ENCODE measurements around the gene PHACTR3. TPM values are rescaled to one million over a fixed set of nuclear protein-coding genes. Genes with fewer than 3 reads are reported as not detected.

Gene PHACTR3
- total RNA-seq, 1 experiment from 2014 or later: 0.10 TPM

GRCh38 chr20:59733351-59733750 lies 129.0 kb downstream of the PHACTR3 start:
- POLR2A ChIA-PET: no interaction called here
- TF ChIP-seq SIN3A (IDR thresholded peaks at IDR 0.05; ENCODE audit: borderline replicate concordance, insufficient read depth, low read depth, low read length) (no peak), POLR2AphosphoS5 (IDR thresholded peaks at IDR 0.05; ENCODE audit: low read depth, low read length) (no peak), CTCF (IDR thresholded peaks at IDR 0.05) (no peak), REST (IDR thresholded peaks at IDR 0.05; ENCODE audit: insufficient read depth in 1 of 2, low read depth in 2 of 2, low read length in 1 of 2) (no peak), TCF7L2 (IDR thresholded peaks at IDR 0.05; ENCODE audit: low read depth, low read length) (no peak)

GRCh38 chr20:59735486-59735885 lies 131.1 kb downstream of the PHACTR3 start:
- CTCF ChIA-PET: no interaction called here
- peaks cover 6% of the 10 kb centered on the region for H3K27me3 ChIP-seq (ENCODE audit: control insufficient read depth, insufficient read depth, low read length)

More at GRCh38 chr20:59733351-59733750, 129.0 kb downstream of the PHACTR3 start:
- Histone ChIP-seq H3K9me3 (ENCODE audit: control insufficient read depth, insufficient read depth, low read depth, low read length) (no peaks in the 10 kb centered on the region), H3K27me3 (ENCODE audit: control insufficient read depth, insufficient read depth, low read length) (peaks cover 6% of the 10 kb centered on the region), H3K27ac (ENCODE audit: low read length) (no peak overlapping the region), H3K36me3 (ENCODE audit: control insufficient read depth, insufficient read depth, low read length) (no peaks in the 10 kb centered on the region), H3K4me1 (ENCODE audit: control insufficient read depth, insufficient read depth, low read length) (no peaks in the 10 kb centered on the region), H3K4me3 (ENCODE audit: low read depth in 2 of 2, low read length in 2 of 2) (no peak overlapping the region)
- CTCF ChIA-PET: no interaction called here
- ATAC-seq (no peak), DNase-seq (ENCODE audit: low read depth, low spot score) (no peak)
- intact Hi-C loops (cut with micrococcal nuclease; ENCODE audit: unreplicated experiment): no loop called here
- no TSS peak for BruUV-seq (replicated peaks)
- in situ Hi-C loops (cut with HindIII; ENCODE audit: low pct_unique_long_range_greater_than_20kb, low sequenced_read_pairs): no loop called here

More at GRCh38 chr20:59735486-59735885, 131.1 kb downstream of the PHACTR3 start:
- no peak for ATAC-seq
- Histone ChIP-seq H3K4me3 (ENCODE audit: low read depth in 2 of 2, low read length in 2 of 2) (no peak overlapping the region), H3K9me3 (ENCODE audit: control insufficient read depth, insufficient read depth, low read depth, low read length) (no peaks in the 10 kb centered on the region), H3K4me1 (ENCODE audit: control insufficient read depth, insufficient read depth, low read length) (no peaks in the 10 kb centered on the region), H3K36me3 (ENCODE audit: control insufficient read depth, insufficient read depth, low read length) (no peaks in the 10 kb centered on the region), H3K27ac (ENCODE audit: low read length) (no peak overlapping the region)
- intact Hi-C loops (cut with micrococcal nuclease; ENCODE audit: unreplicated experiment) (no loop called here), in situ Hi-C loops (cut with HindIII; ENCODE audit: low pct_unique_long_range_greater_than_20kb, low sequenced_read_pairs) (no loop called here)
- POLR2A ChIA-PET: no interaction called here
- BruUV-seq (replicated peaks): no TSS peak
- TF ChIP-seq CTCF (IDR thresholded peaks at IDR 0.05) (no peak), SIN3A (IDR thresholded peaks at IDR 0.05; ENCODE audit: borderline replicate concordance, insufficient read depth, low read depth, low read length) (no peak), REST (IDR thresholded peaks at IDR 0.05; ENCODE audit: insufficient read depth in 1 of 2, low read depth in 2 of 2, low read length in 1 of 2) (no peak), POLR2AphosphoS5 (IDR thresholded peaks at IDR 0.05; ENCODE audit: low read depth, low read length) (no peak), TCF7L2 (IDR thresholded peaks at IDR 0.05; ENCODE audit: low read depth, low read length) (no peak)
- no peak for DNase-seq (ENCODE audit: low read depth, low spot score)
